Measurements from ENCODE around the gene PPP3CA.

GRCh38 chr4:101315786-101316185, 31.5 kb downstream of the PPP3CA start:
- no peak for TF ChIP-seq EP300 (IDR thresholded peaks at IDR 0.05)
- TF ChIP-seq CTCF (IDR thresholded peaks at IDR 0.05): no peak
